HCT116 (cell line): ENCODE data around the gene HDAC1. TPM values are rescaled to one million over a fixed set of nuclear protein-coding genes. Genes with fewer than 3 reads are reported as not detected.

Source experiments
- ATAC-seq: fragments of 200-7000 bp; cut with Tn5 transposase; 2 replicates; pipeline ENCODE4 v1.9.1; 2020; ENCODE audit warnings: mild to moderate bottlenecking, moderate library complexity
- BruUV-seq: library from RNA; stranded (reverse); fragments of 400-500 nt; replicated peaks from 2 replicates; lab custom pipeline; 2021; lab: Mats Ljungman, UMichigan
- CTCF ChIA-PET: fragments of 300-600 bp; sonication (Branson Sonifier 250); formaldehyde crosslinking; loops from one replicate; lab custom pipeline; 2021; ENCODE audit warnings: antibody characterized with exemption; lab: Charles Lee
- POLR2A ChIA-PET: fragments of 300-600, 350-600 bp; sonication (Branson Sonifier 250); formaldehyde crosslinking; loops from one replicate; lab custom pipeline; 2021; ENCODE audit warnings: antibody characterized with exemption; lab: Charles Lee
- RAD21 ChIA-PET, 2 experiments: fragments of 300-600 bp; sonication (Branson Sonifier 250); formaldehyde crosslinking; loops; one replicate each; lab custom pipeline; 2023; ENCODE audit warnings: low total read pairs in 2 of 2; ENCODE audit not compliant: uncharacterized antibody in 2 of 2, unreplicated experiment in 2 of 2, low non-redundant PET in 1 of 2; lab: Charles Lee
- DNase-seq: peaks from one replicate; pipeline ENCODE4 v3.0.0-alpha.2; 2010; ENCODE audit warnings: low read depth, low spot score
- H2AFZ ChIP-seq: fragments of 200-600 bp; shearing (Covaris generic), sonication (generic); 2 replicates; pipeline ENCODE4 v1.6.1; 2017; ENCODE audit warnings: low read depth, mixed run types, mixed read lengths, antibody characterized with exemption, low read length; ENCODE audit not compliant: poor library complexity, severe bottlenecking
- H3K27ac ChIP-seq: 2 replicates; pipeline ENCODE4 v1.5.1; 2012; ENCODE audit warnings: low read depth, low read length
- H3K27me3 ChIP-seq: fragments of 200-600 bp; sonication (generic); 2 replicates; pipeline ENCODE4 v1.6.1; 2016; ENCODE audit warnings: mixed run types, low read length, mixed read lengths; ENCODE audit not compliant: insufficient read depth
- H3K36me3 ChIP-seq, 2 experiments: fragments of 200-500 bp in 1 of 2; fragments of 200-600 bp in 1 of 2; sonication (Bioruptor generic) in 1 of 2; sonication (generic) in 1 of 2; 2 replicates each; pipeline versions ENCODE4 v1.5.1 to v1.6.1; 2014 to 2016; ENCODE audit warnings: low read length in 2 of 2, inconsistent platforms in 1 of 2, mixed read lengths in 1 of 2, mixed run types in 1 of 2; ENCODE audit not compliant: insufficient read depth in 2 of 2, control insufficient read depth in 1 of 2
- H3K4me1 ChIP-seq, 2 experiments: fragments of 200-600 bp in 1 of 2; sonication (generic) in 1 of 2; 2 replicates each; pipeline versions ENCODE4 v1.5.1 to v1.6.1; 2012 to 2017; ENCODE audit warnings: low read length in 2 of 2, inconsistent platforms in 1 of 2, mild to moderate bottlenecking in 1 of 2, mixed read lengths in 1 of 2, mixed run types in 1 of 2, moderate library complexity in 1 of 2; ENCODE audit not compliant: insufficient read depth in 2 of 2, control insufficient read depth in 1 of 2
- H3K4me2 ChIP-seq: fragments of 200-600 bp; sonication (generic); 2 replicates; pipeline ENCODE4 v1.6.1; 2017; ENCODE audit warnings: mixed run types, low read length, mixed read lengths
- H3K4me3 ChIP-seq, 2 experiments: fragments of 200-600 bp in 1 of 2; sonication (generic) in 1 of 2; replicated peaks in 1 of 2; 2 replicates each; pipeline ENCODE4 v1.5.1; 2011 to 2016; ENCODE audit warnings: low read length in 2 of 2, control low read depth in 1 of 2, low read depth in 1 of 2, mild to moderate bottlenecking in 1 of 2, mixed read lengths in 1 of 2, mixed run types in 1 of 2
- H3K79me2 ChIP-seq: fragments of 200-600 bp; sonication (generic); 2 replicates; pipeline ENCODE4 v1.6.1; 2017; ENCODE audit warnings: mild to moderate bottlenecking, mixed run types, low read length, moderate library complexity, mixed read lengths; ENCODE audit not compliant: insufficient read depth
- H3K9ac ChIP-seq: fragments of 200-600 bp; sonication (generic); 2 replicates; pipeline ENCODE4 v1.6.1; 2016; ENCODE audit warnings: low read length, mixed read lengths
- H3K9me2 ChIP-seq: fragments of 200-600 bp; sonication (generic), shearing (Covaris generic); 2 replicates; pipeline ENCODE4 v1.6.1; 2017; ENCODE audit warnings: mixed run types, mild to moderate bottlenecking, moderate library complexity; ENCODE audit not compliant: insufficient read depth
- H3K9me3 ChIP-seq, 2 experiments: fragments of 200-500 bp in 1 of 2; fragments of 200-600 bp in 1 of 2; sonication (Bioruptor generic) in 1 of 2; sonication (generic) in 1 of 2; 2 replicates each; pipeline ENCODE4 v1.6.1; 2014 to 2017; ENCODE audit warnings: low read length in 2 of 2, mixed read lengths in 2 of 2, inconsistent platforms in 1 of 2, low read depth in 1 of 2, mild to moderate bottlenecking in 1 of 2, mixed run types in 1 of 2, moderate library complexity in 1 of 2; ENCODE audit not compliant: control insufficient read depth in 1 of 2, insufficient read depth in 1 of 2
- H4K20me1 ChIP-seq: fragments of 200-600 bp; sonication (generic), shearing (Covaris generic); 2 replicates; pipeline ENCODE4 v1.6.1; 2017; ENCODE audit warnings: mixed run types, mild to moderate bottlenecking, moderate library complexity; ENCODE audit not compliant: insufficient read depth
- ATF3 ChIP-seq: IDR thresholded peaks from 2 replicates; pipeline ENCODE4 v1.6.1; 2012
- CBX3 ChIP-seq: IDR thresholded peaks from 2 replicates; pipeline ENCODE4 v1.6.1; 2012; ENCODE audit warnings: low read depth
- CTCF ChIP-seq, 3 experiments: fragments of 200-600 bp in 1 of 3; sonication (generic) in 1 of 3; IDR thresholded peaks in 2 of 3; conservative IDR thresholded peaks in 1 of 3; 2 replicates each; pipeline ENCODE4 v1.5.1; 2012 to 2017; ENCODE audit warnings: low read depth in 2 of 3, low read length in 2 of 3, antibody characterized with exemption in 1 of 3, borderline replicate concordance in 1 of 3, control low read depth in 1 of 3, mild to moderate bottlenecking in 1 of 3, mixed read lengths in 1 of 3, mixed run types in 1 of 3, moderate library complexity in 1 of 3; ENCODE audit not compliant: insufficient read depth in 1 of 3
- ELF1 ChIP-seq: IDR thresholded peaks from 2 replicates; pipeline ENCODE4 v1.6.1; 2012; ENCODE audit warnings: low read depth, borderline replicate concordance
- FOSL1 ChIP-seq: IDR thresholded peaks from 2 replicates; pipeline ENCODE4 v1.6.1; 2012; ENCODE audit warnings: low read depth
- JUND ChIP-seq: IDR thresholded peaks from 2 replicates; pipeline ENCODE4 v1.6.1; 2012
- SIN3A ChIP-seq: IDR thresholded peaks from 2 replicates; pipeline ENCODE4 v1.6.1; 2012; ENCODE audit warnings: low read depth
- intact Hi-C: fragments of 100-400 bp; cut with micrococcal nuclease; formaldehyde crosslinking; loops from 2 replicates; pipeline ENCODE4 v1.10.0; 2022
- total RNA-seq: library from RNA; stranded (reverse); gene quantifications from one replicate; pipeline ENCODE4 v1.2.1, GENCODE V29; 2021; ENCODE audit not compliant: unreplicated experiment
- TF ChIP-seq, protein P1 (sequence below): IDR thresholded peaks from 2 replicates; pipeline ENCODE4 v1.6.1; 2011; ENCODE audit warnings: mild to moderate bottlenecking, low read length, moderate library complexity; ENCODE audit not compliant: insufficient replicate concordance; ENCODE audit errors: extremely low read depth

The HDAC1 gene
- total RNA-seq, 1 experiment from 2014 or later: 232 TPM

GRCh38 chr1:32321712-32322291, 29.9 kb downstream of the HDAC1 start (continued):
- no peak for TF ChIP-seq ATF3
- TF ChIP-seq, all 23 proteins: peak for 0

GRCh38 chr1:32327204-32327603, 35.3 kb downstream of the HDAC1 start:
- intact Hi-C loops: no loop called here
- peaks cover 5 to 9% of the 10 kb centered on the region in 2 experiments for H3K4me1 ChIP-seq
- CTCF ChIA-PET: no interaction called here
- no TSS peak for BruUV-seq
- no peak for TF ChIP-seq CBX3
- TF ChIP-seq, protein P1, sequence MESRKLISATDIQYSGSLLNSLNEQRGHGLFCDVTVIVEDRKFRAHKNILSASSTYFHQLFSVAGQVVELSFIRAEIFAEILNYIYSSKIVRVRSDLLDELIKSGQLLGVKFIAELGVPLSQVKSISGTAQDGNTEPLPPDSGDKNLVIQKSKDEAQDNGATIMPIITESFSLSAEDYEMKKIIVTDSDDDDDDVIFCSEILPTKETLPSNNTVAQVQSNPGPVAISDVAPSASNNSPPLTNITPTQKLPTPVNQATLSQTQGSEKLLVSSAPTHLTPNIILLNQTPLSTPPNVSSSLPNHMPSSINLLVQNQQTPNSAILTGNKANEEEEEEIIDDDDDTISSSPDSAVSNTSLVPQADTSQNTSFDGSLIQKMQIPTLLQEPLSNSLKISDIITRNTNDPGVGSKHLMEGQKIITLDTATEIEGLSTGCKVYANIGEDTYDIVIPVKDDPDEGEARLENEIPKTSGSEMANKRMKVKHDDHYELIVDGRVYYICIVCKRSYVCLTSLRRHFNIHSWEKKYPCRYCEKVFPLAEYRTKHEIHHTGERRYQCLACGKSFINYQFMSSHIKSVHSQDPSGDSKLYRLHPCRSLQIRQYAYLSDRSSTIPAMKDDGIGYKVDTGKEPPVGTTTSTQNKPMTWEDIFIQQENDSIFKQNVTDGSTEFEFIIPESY: no peak
- no peak for TF ChIP-seq FOSL1
- TF ChIP-seq CTCF (IDR thresholded peaks at IDR 0.05 in 2 of 3, conservative IDR thresholded peaks at IDR 0.05 in 1 of 3; ENCODE audit: borderline replicate concordance in 1 of 3, insufficient read depth in 1 of 3, low read depth in 2 of 3, low read length in 2 of 3): no peak
- no peak for TF ChIP-seq JUND
- no peak for TF ChIP-seq SIN3A
- TF ChIP-seq ELF1: no peak
- no peaks in the 10 kb centered on the region for H3K9me3 ChIP-seq
- H3K27me3 ChIP-seq: no peaks in the 10 kb centered on the region
- peaks cover 5% of the 10 kb centered on the region; the same call in 1 of the 2 replicates for H3K79me2 ChIP-seq
- H3K4me2 ChIP-seq: no peak overlapping the region
- no peak overlapping the region for H3K4me3 ChIP-seq
- peaks cover 39 to 43% of the 10 kb centered on the region in 2 experiments for H3K36me3 ChIP-seq
- H3K9ac ChIP-seq: no peak overlapping the region
- POLR2A ChIA-PET: no interaction called here
- no peaks in the 10 kb centered on the region for H3K9me2 ChIP-seq
- no peak overlapping the region for H2AFZ ChIP-seq
- no peak overlapping the region for H3K27ac ChIP-seq
- no peaks in the 10 kb centered on the region for H4K20me1 ChIP-seq
- DNase-seq (no peak), ATAC-seq (no peak)
- RAD21 ChIA-PET: no interaction called here
